Upper lobe of left lung (tissue), 6 donors: ENCODE results near the gene MYOM3. TPM values are rescaled to one million over a fixed set of nuclear protein-coding genes. Genes with fewer than 3 reads are reported as not detected.

Source experiments
- ATAC-seq, 2 donors: fragments of 200-7000 bp; cut with Tn5 transposase; one replicate each; pipeline ENCODE4 v1.9.1; 2022; ENCODE audit warnings: mild to moderate bottlenecking in 2 of 2, moderate library complexity in 2 of 2; ENCODE audit not compliant: low FRiP score in 2 of 2
- DNase-seq, 2 donors: peaks; one replicate each; pipeline ENCODE4 v3.0.0-alpha.2; 2019 to 2020
- H3K27ac ChIP-seq, 4 donors: fragments of 200-600 bp; sonication (generic); one replicate each; pipeline ENCODE4 v1.5.1; 2016 to 2019
- H3K27me3 ChIP-seq, 4 donors: fragments of 200-600 bp; sonication (generic); one replicate each; pipeline ENCODE4 v1.5.1; 2017 to 2019
- H3K36me3 ChIP-seq, 4 donors: fragments of 200-600 bp; sonication (generic); one replicate each; pipeline ENCODE4 v1.5.1; 2016 to 2019
- H3K4me1 ChIP-seq, 4 donors: fragments of 200-600 bp; sonication (generic); one replicate each; pipeline ENCODE4 v1.5.1; 2018 to 2019
- H3K4me3 ChIP-seq, 4 donors: fragments of 200-600 bp; sonication (generic); one replicate each; pipeline ENCODE4 v1.5.1; 2017 to 2019; ENCODE audit warnings: mild to moderate bottlenecking in 2 of 4, moderate library complexity in 1 of 4
- H3K9me3 ChIP-seq, 4 donors: fragments of 200-600 bp; sonication (generic); one replicate each; pipeline ENCODE4 v1.5.1; 2018 to 2019
- EP300 ChIP-seq, 4 donors: sonication (generic); formaldehyde crosslinking; IDR thresholded peaks; one replicate each; pipeline ENCODE4 v1.5.1; 2017; ENCODE audit warnings: antibody characterized with exemption in 4 of 4, control low read depth in 2 of 4
- POLR2A ChIP-seq, 4 donors: fragments of 450-650 bp; IDR thresholded peaks; one replicate each; pipeline ENCODE4 v1.5.1; 2016 to 2017; ENCODE audit warnings: antibody characterized with exemption in 4 of 4, mild to moderate bottlenecking in 2 of 4
- POLR2AphosphoS5 ChIP-seq, 2 donors: sonication (generic); formaldehyde crosslinking; IDR thresholded peaks; one replicate each; pipeline ENCODE4 v1.5.1; 2017; ENCODE audit warnings: antibody characterized with exemption in 2 of 2
- WGBS, 2 donors: methylation state at CpG; one replicate each; pipeline ENCODE4 v1.1.5; 2017 to 2018; 5-methylcytosine and 5-hydroxymethylcytosine counted together
- total RNA-seq, 6 donors: library from RNA; depleted of rRNA in 4 of 6; stranded (reverse); fragments of >200 nt in 4 of 6; gene quantifications; one replicate each; pipeline versions ENCODE4 v1.1.0 to v1.2.1, GENCODE V29; 2016 to 2021
- TF ChIP-seq, protein P1 (sequence below), 6 experiments: fragments of 450-650 bp in 4 of 6; fragments of 200-600 bp in 2 of 6; sonication (generic) in 2 of 6; IDR thresholded peaks; one replicate each; pipeline ENCODE4 v1.5.1; 2016 to 2019; ENCODE audit warnings: antibody characterized with exemption in 6 of 6
- donor health status: DM: no; HTN: no; CAD: no; lungs with moderate emphysema.
- donor health status: DM: no; HTN: yes; CAD: no; lungs with severe emphysema.

MYOM3 gene
- total RNA-seq, 6 donors from 2014 or later = 0.11 to 0.20 (median 0.15) TPM; not detected in 3

DNA sequence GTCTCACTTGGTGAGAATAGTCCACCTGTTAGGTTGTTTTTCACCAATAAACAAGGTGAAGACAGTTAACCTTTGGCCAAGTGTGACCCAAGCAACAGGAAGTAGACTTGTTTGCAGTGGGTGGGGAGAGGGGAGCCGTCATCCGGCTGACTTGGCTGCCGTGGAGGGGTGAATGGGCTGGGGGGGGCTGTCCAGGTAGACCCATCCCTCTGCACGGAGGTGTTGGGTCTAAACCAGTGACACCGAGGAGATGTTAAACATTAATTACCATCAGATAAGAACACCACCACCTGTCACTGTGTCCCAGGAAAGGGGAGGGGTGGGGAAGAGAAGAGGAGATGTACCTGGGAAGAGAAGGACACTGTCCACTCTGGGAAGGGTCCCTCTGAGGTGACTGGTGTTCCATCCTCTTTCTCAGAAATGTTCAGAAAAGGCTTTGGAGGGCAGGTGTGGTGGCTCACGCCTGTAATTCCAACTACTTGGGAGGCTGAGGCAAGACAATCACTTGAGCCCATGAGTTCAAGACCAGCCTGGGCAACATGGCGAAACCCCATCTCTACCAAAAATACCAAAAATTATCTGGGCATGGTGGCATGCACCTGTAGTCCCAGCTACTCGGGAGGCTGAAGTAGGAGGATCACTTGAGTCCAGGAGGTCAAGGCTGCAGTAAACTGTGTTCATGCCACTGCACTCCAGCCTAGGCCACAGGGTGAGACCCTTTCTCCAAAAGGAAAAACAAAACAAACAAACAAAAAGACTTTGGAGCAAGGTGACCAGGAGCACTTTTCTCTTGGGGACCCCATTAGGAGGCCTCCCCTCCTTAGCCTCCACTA lies 6.7 kb upstream of the MYOM3 start:
- Histone ChIP-seq H3K27ac (no peak overlapping the region), H3K4me1 (peaks cover 3 to 14% (median 6%) of the 10 kb centered on the region in 4 donors), H3K36me3 (no peaks in the 10 kb centered on the region), H3K27me3 (no peaks in the 10 kb centered on the region), H3K4me3 (no peak overlapping the region), H3K9me3 (no peaks in the 10 kb centered on the region)
- WGBS, 2 donors = 69 to 70% methylated on average over 8 of the region's 8 CpGs
- ATAC-seq = no peak
- TF ChIP-seq POLR2AphosphoS5 (IDR thresholded peaks at IDR 0.05) = no peak
- TF ChIP-seq POLR2A (IDR thresholded peaks at IDR 0.05) = no peak
- TF ChIP-seq, protein P1, sequence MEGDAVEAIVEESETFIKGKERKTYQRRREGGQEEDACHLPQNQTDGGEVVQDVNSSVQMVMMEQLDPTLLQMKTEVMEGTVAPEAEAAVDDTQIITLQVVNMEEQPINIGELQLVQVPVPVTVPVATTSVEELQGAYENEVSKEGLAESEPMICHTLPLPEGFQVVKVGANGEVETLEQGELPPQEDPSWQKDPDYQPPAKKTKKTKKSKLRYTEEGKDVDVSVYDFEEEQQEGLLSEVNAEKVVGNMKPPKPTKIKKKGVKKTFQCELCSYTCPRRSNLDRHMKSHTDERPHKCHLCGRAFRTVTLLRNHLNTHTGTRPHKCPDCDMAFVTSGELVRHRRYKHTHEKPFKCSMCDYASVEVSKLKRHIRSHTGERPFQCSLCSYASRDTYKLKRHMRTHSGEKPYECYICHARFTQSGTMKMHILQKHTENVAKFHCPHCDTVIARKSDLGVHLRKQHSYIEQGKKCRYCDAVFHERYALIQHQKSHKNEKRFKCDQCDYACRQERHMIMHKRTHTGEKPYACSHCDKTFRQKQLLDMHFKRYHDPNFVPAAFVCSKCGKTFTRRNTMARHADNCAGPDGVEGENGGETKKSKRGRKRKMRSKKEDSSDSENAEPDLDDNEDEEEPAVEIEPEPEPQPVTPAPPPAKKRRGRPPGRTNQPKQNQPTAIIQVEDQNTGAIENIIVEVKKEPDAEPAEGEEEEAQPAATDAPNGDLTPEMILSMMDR (IDR thresholded peaks at IDR 0.05) = no peak
- no peak for TF ChIP-seq EP300 (IDR thresholded peaks at IDR 0.05)
- no peak for DNase-seq

- TF ChIP-seq, protein P1 (IDR thresholded peaks at IDR 0.05) = no peak
- no peak for TF ChIP-seq POLR2A (IDR thresholded peaks at IDR 0.05)
- no peak for TF ChIP-seq EP300 (IDR thresholded peaks at IDR 0.05)
- TF ChIP-seq POLR2AphosphoS5 (IDR thresholded peaks at IDR 0.05) = no peak
- ATAC-seq (peak in 1 of 2 donors; percentile 58), DNase-seq (no peak)
- Histone ChIP-seq H3K4me1 (peaks cover 3 to 14% (median 6%) of the 10 kb centered on the region in 4 donors), H3K36me3 (no peaks in the 10 kb centered on the region), H3K27me3 (no peaks in the 10 kb centered on the region), H3K27ac (no peak overlapping the region), H3K9me3 (no peaks in the 10 kb centered on the region), H3K4me3 (no peak overlapping the region)
- 85% methylated on average over 12 to 14 of the region's 14 CpGs for WGBS, 2 donors
Measured at GRCh38 chr1:24117722-24118409, 5.9 kb upstream of the MYOM3 start.

DNA sequence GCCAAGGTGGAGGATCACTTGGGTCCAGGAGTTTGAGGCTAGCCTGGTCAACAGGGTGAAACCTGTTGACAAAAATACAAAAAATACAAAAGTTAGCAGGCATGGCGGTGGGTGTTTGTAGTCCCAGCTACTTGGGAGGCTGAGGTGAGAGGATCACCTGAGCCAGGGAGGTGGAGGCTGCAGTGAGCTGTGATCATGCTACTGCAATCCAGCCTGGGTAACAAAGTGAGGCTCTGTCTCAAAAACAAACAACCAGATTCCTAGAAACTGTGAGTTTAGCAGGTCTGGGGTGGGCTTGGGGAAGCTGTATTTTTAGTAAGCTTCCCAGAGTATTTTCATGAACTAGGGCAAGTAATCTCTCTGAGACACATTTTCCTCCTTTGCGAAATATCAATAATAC lies 5.2 kb upstream of the MYOM3 start:
- no peak for ATAC-seq
- no peak for DNase-seq
- Histone ChIP-seq H3K4me3 (no peak overlapping the region), H3K36me3 (no peaks in the 10 kb centered on the region), H3K9me3 (no peaks in the 10 kb centered on the region), H3K4me1 (peaks cover 3 to 16% (median 11%) of the 10 kb centered on the region in 4 donors), H3K27me3 (no peaks in the 10 kb centered on the region), H3K27ac (no peak overlapping the region)
- TF ChIP-seq, protein P1 (IDR thresholded peaks at IDR 0.05) = no peak
- TF ChIP-seq POLR2A (IDR thresholded peaks at IDR 0.05) (no peak), EP300 (IDR thresholded peaks at IDR 0.05) (no peak), POLR2AphosphoS5 (IDR thresholded peaks at IDR 0.05) (no peak)
- WGBS, 2 donors = 92 to 97% methylated on average over 2 of the region's 2 CpGs

DNA sequence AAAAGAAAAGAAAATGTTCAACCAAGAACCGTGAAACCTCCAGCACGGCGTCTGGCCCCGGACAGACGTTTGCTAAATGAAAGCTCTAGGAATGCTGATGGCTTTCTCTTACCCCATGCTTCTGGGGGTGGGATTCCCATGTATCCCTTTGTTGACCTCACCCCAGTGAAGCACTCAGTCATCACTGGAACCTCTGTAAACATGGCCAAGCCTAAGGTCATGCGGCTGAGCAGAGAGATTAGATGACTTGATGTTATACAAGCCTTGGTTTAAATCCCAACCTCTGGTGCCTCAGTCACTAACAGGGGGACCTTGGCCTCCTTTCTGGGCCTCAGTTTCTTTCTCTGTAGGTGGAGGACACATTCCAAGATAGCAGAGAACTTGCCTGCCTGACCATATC lies 2.8 kb upstream of the MYOM3 start:
- H3K27me3 ChIP-seq = no peaks in the 10 kb centered on the region
- peaks cover 2 to 7% (median 4%) of the 10 kb centered on the region in 4 donors for H3K4me1 ChIP-seq
- ATAC-seq (no peak), DNase-seq (no peak)
- H3K4me3 ChIP-seq = no peak overlapping the region
- no peaks in the 10 kb centered on the region for H3K36me3 ChIP-seq
- H3K9me3 ChIP-seq = no peaks in the 10 kb centered on the region
- 85 to 87% methylated on average over 6 of the region's 6 CpGs for WGBS, 2 donors
- TF ChIP-seq EP300 (IDR thresholded peaks at IDR 0.05) (no peak), POLR2A (IDR thresholded peaks at IDR 0.05) (no peak), POLR2AphosphoS5 (IDR thresholded peaks at IDR 0.05) (no peak)
- TF ChIP-seq, protein P1 (IDR thresholded peaks at IDR 0.05) = no peak
- no peak overlapping the region for H3K27ac ChIP-seq
